Nephron (organoid): ENCODE results near the gene C1QTNF2.
"Not testable (repeated sequence)": the region's sequence is repeated elsewhere in the genome, so short reads cannot be mapped to it uniquely, and the experiment has no call there.

Experiments
- H3K27ac Mint-ChIP-seq, 3 experiments: 2 replicates each; pipeline ENCODE4 v1.8.0; 2020; ENCODE audit warnings: mixed read lengths in 3 of 3, mild to moderate bottlenecking in 2 of 3, moderate library complexity in 1 of 3
- H3K27me3 Mint-ChIP-seq: 2 replicates; pipeline ENCODE4 v1.8.0; 2021; ENCODE audit warnings: low read depth, mild to moderate bottlenecking, moderate library complexity, mixed read lengths
- H3K36me3 Mint-ChIP-seq: 2 replicates; pipeline ENCODE4 v1.8.0; 2020; ENCODE audit warnings: low read depth, mixed read lengths
- H3K4me1 Mint-ChIP-seq: 2 replicates; pipeline ENCODE4 v1.8.0; 2020; ENCODE audit warnings: mixed read lengths
- H3K4me3 Mint-ChIP-seq, 3 experiments: 2 replicates each; pipeline ENCODE4 v1.8.0; 2020; ENCODE audit warnings: mild to moderate bottlenecking in 3 of 3, mixed read lengths in 3 of 3, moderate library complexity in 2 of 3
- H3K9me3 Mint-ChIP-seq: 2 replicates; pipeline ENCODE4 v1.8.0; 2020; ENCODE audit warnings: mixed read lengths
- CTCF ChIP-seq, 3 experiments: fragments of 200-600 bp; sonication (generic); IDR thresholded peaks; one replicate each; pipeline ENCODE4 v1.5.0; 2021; ENCODE audit warnings: antibody characterized with exemption in 3 of 3; ENCODE audit not compliant: unreplicated experiment in 3 of 3

The C1QTNF2 gene

DNA sequence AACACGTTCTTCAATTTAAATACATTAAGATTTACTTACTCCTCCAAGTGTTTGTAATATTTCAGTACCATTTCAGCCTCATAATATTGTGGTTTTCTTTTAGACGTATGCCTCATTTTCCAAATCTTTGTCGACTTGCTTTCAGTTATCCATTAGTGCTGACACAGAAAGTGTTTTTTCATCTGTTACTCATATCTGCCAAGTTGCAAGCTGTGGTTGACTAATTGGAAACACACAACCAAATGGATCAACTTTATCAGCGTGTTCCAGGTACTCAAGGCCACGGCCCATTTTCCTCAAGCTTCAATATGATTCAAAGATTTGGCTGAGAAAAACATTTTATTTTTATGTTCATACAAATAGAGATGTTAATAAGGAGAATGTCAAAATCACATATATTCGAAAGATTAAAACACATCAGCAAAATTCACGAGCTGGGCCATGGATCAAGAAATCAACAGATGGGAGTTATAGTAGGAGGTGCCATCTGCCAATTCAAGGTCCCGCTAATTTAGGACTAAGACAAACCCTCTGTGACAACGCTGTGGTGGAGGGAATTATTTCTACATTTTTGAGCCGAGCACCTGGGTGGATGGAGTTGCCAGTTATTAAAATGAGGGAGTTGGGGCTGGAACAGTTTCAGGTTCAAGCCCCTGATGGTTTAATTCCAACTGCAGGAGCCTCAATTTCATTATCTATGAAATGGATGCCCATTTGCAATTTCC is 30.9 kb downstream of the C1QTNF2 start:
- Mint-ChIP-seq H3K27ac (no peak overlapping the region), H3K4me1 (no peaks in the 10 kb centered on the region), H3K9me3 (no peaks in the 10 kb centered on the region), H3K4me3 (no peak overlapping the region), H3K27me3 (peaks cover 5% of the 10 kb centered on the region), H3K36me3 (no peaks in the 10 kb centered on the region)
- no peak for TF ChIP-seq CTCF (IDR thresholded peaks at IDR 0.05; ENCODE audit: unreplicated experiment in 3 of 3)

GRCh38 chr5:160334716-160335115 is 35.7 kb downstream of the C1QTNF2 start:
- H3K27me3 Mint-ChIP-seq, H3K4me3 Mint-ChIP-seq, H3K4me1 Mint-ChIP-seq, H3K9me3 Mint-ChIP-seq, H3K36me3 Mint-ChIP-seq, H3K27ac Mint-ChIP-seq: not testable (repeated sequence)

DNA sequence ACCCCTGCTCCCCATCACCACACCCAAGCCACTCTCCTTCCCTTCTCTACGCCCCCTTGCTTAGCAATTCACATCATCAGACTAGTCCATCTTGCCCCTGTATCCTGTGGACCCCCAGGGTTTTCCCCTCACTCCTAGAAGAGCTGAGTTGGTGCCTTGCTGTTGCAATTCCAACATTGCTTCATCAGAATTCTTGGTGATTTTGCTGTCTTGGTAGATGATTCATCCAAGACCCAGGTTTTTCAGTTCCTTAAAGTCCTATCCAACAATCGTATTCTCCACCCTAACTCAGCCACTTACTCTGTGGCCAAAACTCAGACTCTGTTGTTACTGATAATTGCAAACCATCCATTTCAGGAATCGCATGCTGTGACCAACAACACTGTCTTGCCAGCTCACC is 36.7 kb downstream of the C1QTNF2 start:
- Mint-ChIP-seq H3K9me3 (no peaks in the 10 kb centered on the region), H3K36me3 (no peaks in the 10 kb centered on the region), H3K4me1 (no peaks in the 10 kb centered on the region), H3K27ac (no peak overlapping the region), H3K4me3 (no peak overlapping the region), H3K27me3 (peaks cover 4% of the 10 kb centered on the region)
- TF ChIP-seq CTCF (IDR thresholded peaks at IDR 0.05; ENCODE audit: unreplicated experiment in 3 of 3), result no peak

- Mint-ChIP-seq H3K36me3 (no peaks in the 10 kb centered on the region), H3K4me1 (peaks cover 7% of the 10 kb centered on the region), H3K9me3 (no peaks in the 10 kb centered on the region), H3K27ac (no peak overlapping the region), H3K4me3 (no peak overlapping the region), H3K27me3 (peaks cover 9% of the 10 kb centered on the region)
- no peak for TF ChIP-seq CTCF (IDR thresholded peaks at IDR 0.05; ENCODE audit: unreplicated experiment in 3 of 3)
These were observed 40.2 kb downstream of the C1QTNF2 start for GRCh38 chr5:160330212-160330611.

DNA sequence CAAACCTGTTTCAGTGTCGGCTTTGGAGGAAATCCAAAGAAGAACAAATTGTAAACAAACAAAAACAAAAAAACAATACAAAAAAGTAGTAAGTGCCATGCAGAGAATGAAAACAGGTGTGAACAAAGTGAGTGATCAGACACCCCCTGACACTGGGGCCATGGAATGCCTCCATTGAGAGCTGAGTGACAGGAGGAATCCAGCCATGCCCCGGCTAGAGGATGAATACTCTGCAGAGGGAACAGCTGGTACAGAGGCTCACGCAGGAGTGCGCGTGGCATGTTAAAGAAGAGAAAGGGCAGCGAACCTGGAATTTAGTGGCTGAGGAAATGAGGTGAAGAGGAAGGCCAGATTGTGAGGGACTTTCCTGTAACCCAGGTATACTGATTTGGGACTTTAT is 42.6 kb downstream of the C1QTNF2 start:
- peaks cover 7% of the 10 kb centered on the region for H3K4me1 Mint-ChIP-seq
- H3K27me3 Mint-ChIP-seq, result peaks cover 15% of the 10 kb centered on the region

DNA sequence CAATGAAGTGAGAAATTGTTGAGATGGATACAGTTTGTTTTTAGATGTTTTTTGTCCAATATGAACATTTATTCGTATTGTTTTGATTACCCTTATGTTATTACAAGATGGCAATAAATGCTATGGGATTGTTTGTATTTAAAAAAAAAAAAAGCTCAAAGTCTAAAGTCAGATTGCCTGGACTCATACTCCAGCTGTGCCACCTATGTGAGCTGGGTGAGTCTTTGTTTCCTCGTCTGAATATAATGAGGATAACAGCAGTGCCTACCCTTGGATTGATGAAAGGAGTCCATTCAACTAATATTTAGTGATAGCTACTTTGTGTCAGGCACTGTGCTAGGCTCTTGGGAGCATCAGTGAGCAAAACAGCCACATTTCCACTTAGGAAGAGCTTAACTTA is 43.4 kb downstream of the C1QTNF2 start:
- TF ChIP-seq CTCF (IDR thresholded peaks at IDR 0.05; ENCODE audit: unreplicated experiment in 3 of 3), result no peak
- Mint-ChIP-seq H3K4me3 (no peak overlapping the region), H3K4me1 (peaks cover 7% of the 10 kb centered on the region), H3K36me3 (no peaks in the 10 kb centered on the region), H3K27me3 (peaks cover 15% of the 10 kb centered on the region), H3K9me3 (no peaks in the 10 kb centered on the region), H3K27ac (no peak overlapping the region)

More for the DNA sequence above, 42.6 kb downstream of the C1QTNF2 start:
- H3K4me3 Mint-ChIP-seq, result no peak overlapping the region
- TF ChIP-seq CTCF (IDR thresholded peaks at IDR 0.05; ENCODE audit: unreplicated experiment in 3 of 3), result no peak
- H3K27ac Mint-ChIP-seq, result no peak overlapping the region
- no peaks in the 10 kb centered on the region for H3K9me3 Mint-ChIP-seq
- H3K36me3 Mint-ChIP-seq, result no peaks in the 10 kb centered on the region
